HG02763 (cell line): ENCODE results near the gene MAP3K21.

Source experiments
- ATAC-seq: cut with Tn5 transposase; IDR thresholded peaks from one replicate; pipeline ENCODE4 v1.9.1; 2021; ENCODE audit warnings: mild to moderate bottlenecking, moderate library complexity; ENCODE audit not compliant: unreplicated experiment

Gene MAP3K21

GRCh38 chr1:233431753-233432403, 104.4 kb downstream of the MAP3K21 start:
- ATAC-seq, result no peak

GRCh38 chr1:233432916-233433315, 105.4 kb downstream of the MAP3K21 start:
- ATAC-seq, result no peak

GRCh38 chr1:233433436-233434210, 106.1 kb downstream of the MAP3K21 start:
- ATAC-seq, result no peak
